ENCODE results near the gene DPP7. TPM values are rescaled to one million over a fixed set of nuclear protein-coding genes. Genes with fewer than 3 reads are reported as not detected.
"Not testable (repeated sequence)": the region's sequence is repeated elsewhere in the genome, so short reads cannot be mapped to it uniquely, and the experiment has no call there.

The DPP7 gene
- total and polyA plus RNA-seq, 2 donors from 2014 or later: 164 to 205 TPM

DNA sequence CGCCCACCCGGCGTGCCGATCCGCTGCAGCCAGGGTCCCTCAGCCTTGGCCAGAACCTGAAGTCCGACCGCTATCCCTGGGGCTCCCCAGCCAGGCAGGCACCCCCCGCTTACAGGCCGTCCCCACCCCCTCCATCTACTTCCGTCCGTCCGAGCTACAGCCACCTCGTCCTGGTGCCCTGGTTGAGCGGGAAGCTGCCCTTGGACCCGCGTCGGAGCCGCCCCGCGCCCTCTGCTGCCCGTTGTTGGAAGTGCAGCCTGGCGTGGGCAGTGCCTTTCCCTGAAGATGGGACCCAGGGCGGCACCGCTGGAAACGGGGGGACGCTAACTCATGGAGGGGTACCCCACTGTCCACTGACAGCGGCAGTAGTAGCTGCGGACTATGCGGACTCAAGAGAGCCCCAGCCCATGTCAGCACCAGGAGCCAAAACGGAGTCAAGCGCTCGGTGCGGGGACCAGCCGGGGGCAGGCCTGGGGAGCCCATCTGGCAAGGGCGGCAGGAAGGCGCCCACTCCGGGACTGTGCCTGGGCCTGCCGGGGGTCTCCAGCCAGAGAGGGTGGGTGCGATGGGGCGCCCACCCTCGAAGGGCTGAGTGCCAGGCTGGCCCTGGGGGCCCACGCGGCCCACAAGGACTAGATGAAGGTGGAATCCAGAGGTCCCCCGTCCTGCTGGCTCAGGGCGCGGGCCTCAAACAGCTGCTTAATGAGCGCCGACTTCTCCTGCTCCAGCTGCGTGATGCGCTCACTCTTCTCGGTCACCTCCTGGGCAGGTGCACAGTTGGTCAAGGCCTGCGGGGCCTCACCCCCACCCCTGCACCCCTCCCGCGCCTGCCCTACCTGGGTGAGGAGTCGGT is 50.3 kb downstream of the DPP7 start:
- intact Hi-C loops (cut with DNase I): no loop called here
- H3K4me1 ChIP-seq (ENCODE audit: control insufficient read depth in 2 of 3, insufficient read depth in 2 of 3, low read depth in 1 of 3, low read length in 3 of 3): peaks cover 0 to 4% (median 0%) of the 10 kb centered on the region in 3 donors
- DNase-seq (peak in 2 of 5 donors; percentile 60 to 61), FAIRE-seq (no peak)
- TF ChIP-seq, protein P1, sequence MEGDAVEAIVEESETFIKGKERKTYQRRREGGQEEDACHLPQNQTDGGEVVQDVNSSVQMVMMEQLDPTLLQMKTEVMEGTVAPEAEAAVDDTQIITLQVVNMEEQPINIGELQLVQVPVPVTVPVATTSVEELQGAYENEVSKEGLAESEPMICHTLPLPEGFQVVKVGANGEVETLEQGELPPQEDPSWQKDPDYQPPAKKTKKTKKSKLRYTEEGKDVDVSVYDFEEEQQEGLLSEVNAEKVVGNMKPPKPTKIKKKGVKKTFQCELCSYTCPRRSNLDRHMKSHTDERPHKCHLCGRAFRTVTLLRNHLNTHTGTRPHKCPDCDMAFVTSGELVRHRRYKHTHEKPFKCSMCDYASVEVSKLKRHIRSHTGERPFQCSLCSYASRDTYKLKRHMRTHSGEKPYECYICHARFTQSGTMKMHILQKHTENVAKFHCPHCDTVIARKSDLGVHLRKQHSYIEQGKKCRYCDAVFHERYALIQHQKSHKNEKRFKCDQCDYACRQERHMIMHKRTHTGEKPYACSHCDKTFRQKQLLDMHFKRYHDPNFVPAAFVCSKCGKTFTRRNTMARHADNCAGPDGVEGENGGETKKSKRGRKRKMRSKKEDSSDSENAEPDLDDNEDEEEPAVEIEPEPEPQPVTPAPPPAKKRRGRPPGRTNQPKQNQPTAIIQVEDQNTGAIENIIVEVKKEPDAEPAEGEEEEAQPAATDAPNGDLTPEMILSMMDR (IDR thresholded peaks at IDR 0.05; ENCODE audit: borderline replicate concordance, extremely low read depth, insufficient read depth): peak; percentile 96
- H3K36me3 ChIP-seq (ENCODE audit: control insufficient read depth in 2 of 3, insufficient read depth in 3 of 3, low read length in 3 of 3): no peaks in the 10 kb centered on the region
- no peaks in the 10 kb centered on the region for H3K9me3 ChIP-seq (ENCODE audit: control insufficient read depth in 2 of 3, insufficient read depth in 1 of 3, low read length in 3 of 3)
- no peak overlapping the region for H3K4me3 ChIP-seq (ENCODE audit: low read length in 3 of 3)
- H3K27ac ChIP-seq (ENCODE audit: low read depth in 2 of 2, low read length in 2 of 2): no peak overlapping the region
- no peaks in the 10 kb centered on the region for H3K27me3 ChIP-seq (ENCODE audit: control insufficient read depth, insufficient read depth, low read length)
- no peak overlapping the region for H3K9ac ChIP-seq (ENCODE audit: low read length in 3 of 3)

DNA sequence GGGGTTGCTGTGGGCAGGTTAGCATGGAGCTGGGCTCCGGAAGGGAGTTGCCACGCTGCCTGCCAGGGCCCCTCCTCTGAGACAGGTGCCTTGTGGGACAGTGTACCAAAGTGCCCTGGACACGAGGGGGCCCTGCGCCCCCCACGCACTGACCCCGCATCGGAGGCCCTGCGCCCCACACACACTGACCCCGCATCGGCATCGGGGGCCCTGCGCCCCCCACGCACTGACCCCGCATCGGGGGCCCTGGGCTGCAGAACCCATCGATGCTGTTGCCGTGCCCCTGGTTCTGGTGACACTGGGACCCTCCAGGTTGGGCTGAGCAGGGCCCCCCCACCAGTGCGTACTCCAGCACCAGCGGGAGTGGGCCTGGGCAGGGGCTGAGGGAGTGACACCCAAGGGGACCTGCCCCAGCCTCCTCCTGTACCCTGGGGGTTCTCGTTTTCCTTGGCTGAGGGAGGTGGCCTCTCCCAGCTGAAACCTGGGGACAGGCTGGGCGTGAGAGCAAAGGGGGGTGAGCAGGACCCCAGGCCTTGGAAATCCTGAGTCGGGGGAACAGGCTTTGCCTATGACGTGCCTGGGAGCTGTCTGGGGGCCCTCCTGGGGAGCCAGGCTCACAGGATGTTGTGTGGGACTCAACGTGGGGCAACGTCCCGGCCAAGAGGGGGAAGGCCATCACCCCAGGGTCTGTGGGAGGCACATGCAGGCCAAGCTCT is 51.1 kb downstream of the DPP7 start:
- no peak for FAIRE-seq
- peaks cover 0 to 4% (median 0%) of the 10 kb centered on the region in 3 donors for H3K4me1 ChIP-seq (ENCODE audit: control insufficient read depth in 2 of 3, insufficient read depth in 2 of 3, low read depth in 1 of 3, low read length in 3 of 3)
- no peak overlapping the region for H3K4me3 ChIP-seq (ENCODE audit: low read length in 3 of 3)
- H3K9me3 ChIP-seq (ENCODE audit: control insufficient read depth in 2 of 3, insufficient read depth in 1 of 3, low read length in 3 of 3): no peaks in the 10 kb centered on the region
- DNase-seq: no peak
- no peak overlapping the region for H3K9ac ChIP-seq (ENCODE audit: low read length in 3 of 3)
- TF ChIP-seq, protein P1 (IDR thresholded peaks at IDR 0.05; ENCODE audit: borderline replicate concordance, extremely low read depth, insufficient read depth): no peak
- H3K36me3 ChIP-seq (ENCODE audit: control insufficient read depth in 2 of 3, insufficient read depth in 3 of 3, low read length in 3 of 3): no peaks in the 10 kb centered on the region
- H3K27ac ChIP-seq (ENCODE audit: low read depth in 2 of 2, low read length in 2 of 2): no peak overlapping the region
- intact Hi-C loops (cut with DNase I): no loop called here
- no peaks in the 10 kb centered on the region for H3K27me3 ChIP-seq (ENCODE audit: control insufficient read depth, insufficient read depth, low read length)

DNA sequence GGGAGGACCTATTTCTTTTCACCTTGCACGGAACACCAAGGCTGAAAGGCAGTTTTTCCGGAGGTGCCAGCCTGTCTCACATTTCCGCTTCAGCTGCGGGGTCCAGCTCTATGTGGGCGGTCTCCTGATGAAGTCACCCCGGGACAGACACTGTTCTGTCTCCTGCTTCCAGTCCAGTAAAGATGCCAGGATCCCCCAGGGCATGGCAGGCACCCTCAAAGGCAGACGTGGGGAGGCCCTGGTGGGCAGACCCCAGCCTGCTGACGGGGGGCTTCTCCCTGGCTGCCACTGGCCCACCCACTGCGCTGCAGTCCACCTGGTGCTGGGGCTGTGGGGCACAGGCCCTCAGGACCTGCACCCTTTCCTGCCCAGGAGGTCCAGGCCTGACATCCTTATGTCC is 51.7 kb downstream of the DPP7 start:
- H3K27me3 ChIP-seq (ENCODE audit: control insufficient read depth, insufficient read depth, low read length); H3K36me3 ChIP-seq (ENCODE audit: control insufficient read depth in 2 of 3, insufficient read depth in 3 of 3, low read length in 3 of 3); FAIRE-seq; H3K4me3 ChIP-seq (ENCODE audit: low read length in 3 of 3); H3K4me1 ChIP-seq (ENCODE audit: control insufficient read depth in 2 of 3, insufficient read depth in 2 of 3, low read depth in 1 of 3, low read length in 3 of 3); H3K9ac ChIP-seq (ENCODE audit: low read length in 3 of 3); H3K9me3 ChIP-seq (ENCODE audit: control insufficient read depth in 2 of 3, insufficient read depth in 1 of 3, low read length in 3 of 3); DNase-seq; intact Hi-C loops (cut with DNase I); H3K27ac ChIP-seq (ENCODE audit: low read depth in 2 of 2, low read length in 2 of 2): not testable (repeated sequence)

DNA sequence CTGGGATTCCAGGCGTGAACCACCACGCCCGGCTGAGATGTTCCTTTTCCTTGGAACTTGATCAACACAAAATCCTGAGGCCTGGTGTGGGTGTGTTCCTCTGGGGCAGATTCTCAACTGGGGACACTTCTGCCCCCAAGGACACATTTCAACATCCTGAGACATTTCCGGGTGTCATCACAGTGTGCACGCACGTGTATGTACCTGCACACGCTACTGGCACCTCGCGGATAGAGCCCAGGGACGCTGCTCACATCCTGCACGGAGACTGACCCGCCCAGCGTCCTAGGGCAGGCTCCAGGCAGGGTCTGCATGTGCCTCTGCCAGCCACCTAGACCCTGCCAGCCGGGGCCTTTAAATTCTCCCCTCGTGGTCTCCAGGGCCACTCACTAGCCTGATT is 52.1 kb downstream of the DPP7 start:
- no peaks in the 10 kb centered on the region for H3K27me3 ChIP-seq (ENCODE audit: control insufficient read depth, insufficient read depth, low read length)
- H3K4me1 ChIP-seq (ENCODE audit: control insufficient read depth in 2 of 3, insufficient read depth in 2 of 3, low read depth in 1 of 3, low read length in 3 of 3): peaks cover 0 to 2% (median 0%) of the 10 kb centered on the region in 3 donors
- H3K9ac ChIP-seq (ENCODE audit: low read length in 3 of 3): no peak overlapping the region
- TF ChIP-seq, protein P1 (IDR thresholded peaks at IDR 0.05; ENCODE audit: borderline replicate concordance, extremely low read depth, insufficient read depth): no peak
- H3K4me3 ChIP-seq (ENCODE audit: low read length in 3 of 3): no peak overlapping the region
- no peak overlapping the region for H3K27ac ChIP-seq (ENCODE audit: low read depth in 2 of 2, low read length in 2 of 2)
- no peaks in the 10 kb centered on the region for H3K36me3 ChIP-seq (ENCODE audit: control insufficient read depth in 2 of 3, insufficient read depth in 3 of 3, low read length in 3 of 3)
- DNase-seq (no peak), FAIRE-seq (no peak)
- intact Hi-C loops (cut with DNase I): no loop called here
- H3K9me3 ChIP-seq (ENCODE audit: control insufficient read depth in 2 of 3, insufficient read depth in 1 of 3, low read length in 3 of 3): no peaks in the 10 kb centered on the region
